ENCODE data around the gene PIGZ.

PIGZ gene

DNA sequence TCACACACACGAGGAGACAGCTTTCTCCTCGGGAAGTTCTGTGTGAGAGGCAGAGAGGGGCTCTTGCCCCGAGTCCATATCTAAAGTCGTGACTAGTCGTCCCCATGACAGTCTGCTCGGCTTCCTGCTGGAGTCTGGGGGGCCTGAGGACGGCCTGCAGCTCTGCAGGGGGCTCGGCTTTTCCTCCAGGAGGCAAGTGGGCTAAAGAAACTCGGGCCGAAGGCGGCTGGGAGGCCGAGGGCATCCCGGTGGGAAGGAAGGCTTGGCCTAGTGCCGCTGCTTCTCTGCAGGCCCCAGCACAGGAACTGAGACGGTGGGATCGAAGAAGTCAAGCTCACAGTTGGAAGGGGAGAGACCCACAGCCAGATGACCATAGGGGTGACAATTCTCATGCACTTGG lies 25.4 kb upstream of the PIGZ start:
- Histone ChIP-seq H4K20me1 (no peaks in the 10 kb centered on the region), H3K9ac (no peak overlapping the region), H3K4me3 (no peak overlapping the region), H3K27me3 (no peaks in the 10 kb centered on the region), H3K36me3 (no peaks in the 10 kb centered on the region), H3K27ac (no peak overlapping the region; the same call in 1 of the 2 replicates), H3K4me2 (no peak overlapping the region), H3K9me3 (no peaks in the 10 kb centered on the region), H3K4me1 (peaks cover 39% of the 10 kb centered on the region)
- no peak for TF ChIP-seq Cebpa-rat (IDR thresholded peaks at IDR 0.05)

DNA sequence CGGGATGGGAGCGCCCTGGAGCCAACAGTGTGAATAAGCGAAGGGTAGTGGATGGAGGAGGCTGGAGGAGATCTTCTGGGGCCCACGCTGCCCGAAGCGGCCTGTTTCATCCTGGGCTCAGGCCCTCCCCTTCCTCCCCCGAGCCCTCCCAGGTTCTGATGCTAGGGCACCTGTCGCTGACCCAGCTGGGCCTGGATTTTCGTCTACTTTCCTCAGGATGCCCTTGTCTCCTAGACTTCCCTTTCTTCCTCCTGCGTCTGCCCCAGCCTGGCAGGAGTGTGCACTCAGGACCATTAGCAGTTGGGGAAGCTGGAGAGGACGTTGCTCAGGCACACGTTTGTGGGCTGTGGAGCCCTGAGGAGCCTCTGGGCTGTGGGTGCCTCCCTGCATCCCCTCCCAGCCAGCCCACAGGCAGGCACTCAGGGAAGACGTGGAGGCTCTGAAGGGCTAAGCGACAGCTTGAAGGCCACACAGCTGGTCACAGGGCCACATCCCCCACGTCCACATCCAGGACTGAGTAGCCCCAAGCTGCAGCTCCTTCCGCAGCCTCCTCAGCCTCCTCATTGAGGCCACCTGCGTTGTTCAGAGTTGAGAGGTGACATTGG lies 23.9 kb upstream of the PIGZ start:
- no peaks in the 10 kb centered on the region for H3K27me3 ChIP-seq
- H3K9ac ChIP-seq = no peak overlapping the region
- no peaks in the 10 kb centered on the region for H3K9me3 ChIP-seq
- no peak overlapping the region for H3K4me2 ChIP-seq
- H3K36me3 ChIP-seq = no peaks in the 10 kb centered on the region
- no peak for TF ChIP-seq Cebpa-rat (IDR thresholded peaks at IDR 0.05)
- peaks cover 45% of the 10 kb centered on the region for H3K4me1 ChIP-seq
- H3K27ac ChIP-seq = no peak overlapping the region
- H4K20me1 ChIP-seq = no peaks in the 10 kb centered on the region
- no peak overlapping the region for H3K4me3 ChIP-seq

DNA sequence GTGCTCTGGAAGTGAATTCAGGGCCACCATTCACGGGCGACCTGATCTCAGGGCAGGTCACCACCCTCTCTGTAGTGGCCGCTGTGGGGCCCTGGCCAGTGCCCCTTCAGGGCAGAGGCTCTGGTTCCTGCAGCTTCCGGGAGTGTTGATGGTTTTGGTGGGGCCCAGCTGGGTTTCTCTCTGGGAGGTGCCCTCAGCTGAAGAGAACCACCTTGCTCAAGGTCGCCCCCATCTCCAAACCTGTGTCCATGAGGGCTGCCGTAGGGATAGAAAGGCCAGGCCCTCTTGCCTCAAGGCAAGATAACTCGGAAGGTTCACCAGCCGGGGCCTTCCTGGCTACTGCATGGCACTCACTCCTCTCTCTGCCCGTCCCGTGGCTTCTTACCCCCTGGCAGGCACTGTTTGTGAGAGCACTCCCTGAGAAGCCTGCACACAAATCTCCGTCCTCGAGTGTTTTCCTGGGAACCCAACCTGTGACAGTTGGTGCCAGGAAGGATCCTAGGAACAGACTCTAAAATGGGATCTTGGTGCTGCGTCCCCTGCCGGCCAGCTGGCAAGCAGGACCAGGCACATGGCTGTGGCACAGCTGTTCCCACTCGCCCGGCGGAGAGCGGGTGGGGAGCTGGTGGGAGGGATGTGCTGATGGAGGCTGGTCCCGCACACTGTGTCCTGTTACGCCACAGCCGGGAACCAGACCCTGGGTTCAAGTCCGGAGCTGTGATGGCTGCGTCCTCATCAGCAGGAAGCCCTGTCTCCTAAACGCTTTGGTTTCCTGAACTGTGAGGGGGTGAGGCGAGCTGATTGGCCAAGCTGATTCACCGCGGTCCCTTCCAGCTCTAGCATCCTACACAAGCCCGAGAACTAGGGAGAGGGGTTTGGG lies 23.2 kb upstream of the PIGZ start:
- H3K9me3 ChIP-seq = no peaks in the 10 kb centered on the region
- H3K9ac ChIP-seq = no peak overlapping the region
- TF ChIP-seq Cebpa-rat (IDR thresholded peaks at IDR 0.05) = no peak
- H3K4me2 ChIP-seq = no peak overlapping the region
- H3K4me1 ChIP-seq = peaks cover 45% of the 10 kb centered on the region
- no peaks in the 10 kb centered on the region for H4K20me1 ChIP-seq
- H3K27me3 ChIP-seq = no peaks in the 10 kb centered on the region
- H3K27ac ChIP-seq = no peak overlapping the region
- no peaks in the 10 kb centered on the region for H3K36me3 ChIP-seq
- H3K4me3 ChIP-seq = no peak overlapping the region

DNA sequence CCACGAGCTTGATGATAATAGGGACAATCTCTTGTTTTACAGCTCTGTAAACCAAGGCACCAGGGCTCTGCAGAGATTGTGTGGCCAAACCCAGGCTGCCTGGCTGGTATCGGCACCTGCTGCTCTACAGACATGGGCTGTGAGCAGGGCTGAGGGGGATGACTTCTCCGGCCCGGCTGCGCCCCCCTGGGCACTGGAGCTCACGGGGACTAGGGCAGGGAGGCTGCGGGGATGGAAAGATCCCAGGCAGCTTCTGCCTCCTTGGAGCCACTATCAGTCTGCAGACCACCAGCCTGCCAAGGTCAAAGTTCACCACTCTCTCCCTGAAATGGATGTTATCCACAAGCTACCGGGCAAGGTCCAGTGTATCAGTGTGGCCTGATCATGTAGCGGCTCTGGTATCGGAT lies 22.0 kb upstream of the PIGZ start:
- TF ChIP-seq Cebpa-rat (IDR thresholded peaks at IDR 0.05) = no peak
- Histone ChIP-seq H3K27me3 (no peaks in the 10 kb centered on the region), H3K9ac (no peak overlapping the region)

DNA sequence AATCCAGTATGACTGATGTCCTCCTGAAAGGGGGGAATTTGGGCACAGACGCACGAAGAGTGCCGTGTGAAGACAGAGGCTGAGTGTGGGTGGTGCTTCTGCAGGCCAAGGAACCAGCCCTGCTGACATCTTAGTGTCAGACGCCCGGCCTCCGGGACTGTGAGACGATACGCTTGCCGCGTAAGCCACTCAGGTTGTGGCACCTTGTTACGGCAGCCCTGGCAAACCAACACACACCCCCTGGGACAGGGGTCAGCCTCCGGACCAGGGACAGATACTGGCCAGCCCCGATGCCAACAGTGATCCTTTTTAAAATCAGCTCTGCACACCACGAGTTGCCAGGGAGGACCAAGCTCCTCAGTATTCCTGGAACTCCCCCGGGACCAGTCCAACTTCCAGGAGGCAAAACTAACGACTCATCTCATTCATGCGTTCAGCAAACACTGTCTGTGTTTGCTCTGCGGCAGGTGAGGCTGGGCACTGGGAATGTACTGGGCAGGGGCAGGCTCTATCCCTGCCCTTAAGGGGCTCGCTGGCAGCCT lies 21.2 kb upstream of the PIGZ start:
- Histone ChIP-seq H3K36me3 (no peaks in the 10 kb centered on the region), H4K20me1 (no peaks in the 10 kb centered on the region), H3K4me3 (no peak overlapping the region), H3K27ac (no peak overlapping the region), H3K4me2 (no peak overlapping the region), H3K9ac (no peak overlapping the region), H3K4me1 (peaks cover 29% of the 10 kb centered on the region), H3K9me3 (no peaks in the 10 kb centered on the region), H3K27me3 (no peaks in the 10 kb centered on the region)
- no peak for TF ChIP-seq Cebpa-rat (IDR thresholded peaks at IDR 0.05)

More for the DNA sequence above, 22.0 kb upstream of the PIGZ start:
- Histone ChIP-seq H3K4me3 (no peak overlapping the region), H3K4me2 (no peak overlapping the region), H3K36me3 (no peaks in the 10 kb centered on the region), H3K4me1 (peaks cover 37% of the 10 kb centered on the region), H3K27ac (no peak overlapping the region), H3K9me3 (no peaks in the 10 kb centered on the region), H4K20me1 (no peaks in the 10 kb centered on the region)

DNA sequence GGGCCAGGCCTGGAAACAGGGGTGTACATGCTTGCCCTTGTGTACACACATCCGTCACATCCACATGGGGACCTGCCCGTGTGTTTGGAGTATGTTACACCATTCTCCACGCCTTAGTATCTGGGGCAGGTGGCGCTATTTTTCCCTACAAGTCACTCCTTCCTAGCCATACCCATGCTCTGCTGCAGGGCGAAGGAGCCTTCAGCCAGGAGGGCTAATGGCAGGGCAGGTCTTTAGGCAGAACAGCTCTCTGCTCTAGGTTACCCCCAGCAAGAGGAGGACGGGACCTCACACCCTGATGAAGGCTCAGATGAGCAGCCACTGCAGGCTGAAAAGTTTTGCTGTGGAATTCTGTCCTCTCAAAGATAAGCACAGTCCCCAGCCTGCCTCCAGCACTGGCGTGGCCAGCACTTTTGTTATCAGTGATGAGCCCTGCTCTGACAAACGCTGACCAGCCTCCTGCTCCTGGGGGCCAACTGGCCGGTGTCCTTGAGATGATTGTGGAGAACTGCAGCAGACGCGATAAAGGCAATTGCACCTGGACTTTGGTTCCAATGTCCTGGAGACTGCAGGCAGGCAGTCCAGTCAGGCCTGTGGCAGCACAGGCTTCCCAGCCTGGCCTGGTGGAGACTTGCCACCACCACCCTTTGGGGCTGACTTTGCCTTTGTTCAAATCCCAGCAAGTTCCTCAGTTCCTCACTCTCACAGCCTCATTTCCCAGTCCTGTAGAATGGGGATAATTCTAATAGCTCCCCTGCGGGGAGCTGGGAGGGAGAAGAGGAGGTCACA lies 19.8 kb upstream of the PIGZ start:
- Histone ChIP-seq H3K9me3 (peaks cover 2% of the 10 kb centered on the region), H3K9ac (no peak overlapping the region), H3K36me3 (no peaks in the 10 kb centered on the region), H3K4me3 (no peak overlapping the region), H3K4me2 (peak overlapping the region; percentile 70), H3K27me3 (no peaks in the 10 kb centered on the region), H3K27ac (no peak overlapping the region), H4K20me1 (no peaks in the 10 kb centered on the region), H3K4me1 (peaks cover 21% of the 10 kb centered on the region)
- no peak for TF ChIP-seq Cebpa-rat (IDR thresholded peaks at IDR 0.05)

DNA sequence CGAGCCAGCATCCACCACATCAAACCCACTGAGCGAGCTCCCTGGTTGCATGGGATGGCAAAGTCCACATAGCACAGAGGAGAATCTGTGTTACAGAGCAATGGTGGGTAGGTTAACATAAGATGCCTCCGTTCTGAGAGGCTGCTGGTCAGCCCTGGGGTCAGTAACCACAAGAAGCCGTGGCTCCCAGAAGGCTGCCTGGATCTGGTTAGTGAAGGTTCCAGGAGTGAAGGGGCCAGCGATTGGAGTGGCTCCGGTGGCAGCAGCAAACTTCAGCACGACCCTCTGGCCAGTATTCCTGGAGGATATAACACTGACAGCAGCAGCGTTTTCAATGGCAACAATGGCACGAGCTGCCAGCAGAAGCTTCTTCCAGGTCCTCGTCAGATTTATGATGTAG lies 18.4 kb upstream of the PIGZ start:
- Histone ChIP-seq H3K27me3 (no peaks in the 10 kb centered on the region), H3K9ac (no peak overlapping the region), H3K9me3 (peaks cover 14% of the 10 kb centered on the region), H3K36me3 (no peaks in the 10 kb centered on the region), H4K20me1 (no peaks in the 10 kb centered on the region), H3K4me1 (peaks cover 21% of the 10 kb centered on the region), H3K27ac (no peak overlapping the region), H3K4me2 (peak overlapping the region; percentile 70), H3K4me3 (no peak overlapping the region)
- no peak for TF ChIP-seq Cebpa-rat (IDR thresholded peaks at IDR 0.05)

DNA sequence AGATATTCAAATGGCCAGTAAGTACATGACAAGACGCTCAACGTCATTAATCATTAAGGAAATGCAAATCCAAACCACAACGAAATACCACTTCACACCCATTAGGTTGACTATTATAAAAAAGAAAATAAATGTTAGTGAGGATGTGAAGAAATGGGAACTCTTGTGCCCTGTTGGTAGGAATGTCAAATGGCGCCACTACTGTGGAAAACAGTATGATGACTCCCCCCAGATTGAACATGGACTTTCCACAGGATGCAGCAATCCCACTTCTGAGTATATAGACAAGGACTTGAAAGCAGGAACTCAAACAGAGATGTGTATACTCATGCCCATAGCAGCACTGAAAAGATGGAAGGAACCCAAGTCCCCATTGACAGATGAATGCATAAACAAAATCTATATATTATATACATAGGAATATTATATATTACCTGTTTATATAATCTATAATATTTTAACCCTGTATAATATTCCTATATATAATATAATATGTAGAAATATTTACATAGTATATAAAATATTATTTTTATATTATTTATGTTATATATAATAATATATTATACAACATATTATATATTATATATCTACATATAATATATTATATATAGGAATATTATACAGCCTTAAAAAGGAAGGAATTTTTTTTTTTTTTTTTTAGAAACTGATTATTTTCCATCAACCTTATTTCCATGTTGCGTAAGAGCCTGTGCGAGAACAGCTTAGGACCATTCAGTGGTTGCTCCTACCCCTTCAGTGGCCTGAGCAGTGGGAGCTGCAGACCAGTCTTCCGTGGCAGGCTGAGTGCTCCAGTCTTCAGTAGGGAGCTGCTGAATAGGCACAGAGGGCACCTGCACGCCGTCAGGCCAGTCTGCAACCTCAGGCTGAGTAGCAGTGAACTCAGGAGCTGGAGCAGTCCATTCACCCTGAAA lies 17.6 kb upstream of the PIGZ start:
- 0 out of 2 replicates have a peak, but pooled peaks have one; percentile 34 for TF ChIP-seq Cebpa-rat (IDR thresholded peaks at IDR 0.05)
- H3K27me3 ChIP-seq = no peaks in the 10 kb centered on the region
- H3K4me2 ChIP-seq = peak overlapping the region; percentile 70
- H4K20me1 ChIP-seq = no peaks in the 10 kb centered on the region
- no peak overlapping the region for H3K27ac ChIP-seq
- no peak overlapping the region for H3K4me3 ChIP-seq
- H3K4me1 ChIP-seq = peaks cover 21% of the 10 kb centered on the region
- peaks cover 22% of the 10 kb centered on the region for H3K9me3 ChIP-seq
- no peaks in the 10 kb centered on the region for H3K36me3 ChIP-seq
- H3K9ac ChIP-seq = no peak overlapping the region

DNA sequence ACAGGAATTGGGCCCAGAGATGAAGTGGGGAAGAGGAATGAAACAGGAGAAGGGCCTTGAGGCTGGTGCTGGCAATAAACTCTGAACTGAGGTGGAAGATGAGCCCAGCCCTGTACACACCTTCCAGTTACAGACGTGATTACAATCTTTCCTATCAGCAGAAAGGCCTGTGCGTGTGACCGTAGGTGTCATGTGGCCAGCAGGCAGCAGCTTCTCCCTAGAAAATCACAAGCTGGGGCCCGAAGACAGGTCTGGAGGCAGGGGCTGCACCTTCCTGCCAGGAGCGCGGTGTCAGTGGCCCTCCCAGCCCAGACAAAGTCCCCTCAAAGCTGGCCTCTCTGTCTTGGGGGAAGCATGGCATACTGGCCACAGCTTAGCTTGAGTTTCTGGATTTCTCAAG lies 16.7 kb upstream of the PIGZ start:
- H3K4me2 ChIP-seq = no peak overlapping the region
- H3K9me3 ChIP-seq = peaks cover 22% of the 10 kb centered on the region
- H3K27ac ChIP-seq = no peak overlapping the region
- no peaks in the 10 kb centered on the region for H3K36me3 ChIP-seq
- TF ChIP-seq Cebpa-rat (IDR thresholded peaks at IDR 0.05) = no peak
- H4K20me1 ChIP-seq = no peaks in the 10 kb centered on the region
- no peaks in the 10 kb centered on the region for H3K27me3 ChIP-seq
- H3K9ac ChIP-seq = no peak overlapping the region
- peaks cover 21% of the 10 kb centered on the region for H3K4me1 ChIP-seq
- no peak overlapping the region for H3K4me3 ChIP-seq

Measured in BLaER1 (cell line).